Mononuclear cell (primary cell): ENCODE results near the gene C5orf58. TPM values are rescaled to one million over a fixed set of nuclear protein-coding genes. Genes with fewer than 3 reads are reported as not detected.

Source experiments
- H3K27me3 ChIP-seq: 2 replicates; pipeline ENCODE4 v1.6.0; 2011; ENCODE audit warnings: low read length, control low read depth; ENCODE audit not compliant: insufficient read depth
- H3K4me1 ChIP-seq: 2 replicates; pipeline ENCODE4 v1.5.1; 2011; ENCODE audit warnings: mild to moderate bottlenecking, low read length, control low read depth; ENCODE audit not compliant: insufficient read depth
- H3K4me3 ChIP-seq: 2 replicates; pipeline ENCODE4 v1.5.1; 2011; ENCODE audit warnings: mild to moderate bottlenecking, low read length, moderate library complexity
- H3K9me3 ChIP-seq: 2 replicates; pipeline ENCODE4 v1.5.1; 2011; ENCODE audit warnings: low read depth, mild to moderate bottlenecking, control low read depth, low read length
- total RNA-seq: library from RNA; depleted of rRNA; stranded (reverse); fragments of >200 nt; gene quantifications from one replicate; pipeline ENCODE4 v1.2.3, GENCODE V29; 2012

C5orf58 gene
- total RNA-seq, 1 donor: not detected

GRCh38 chr5:170216257-170216864, 16.4 kb upstream of the C5orf58 start:
- H3K4me1 ChIP-seq: no peaks in the 10 kb centered on the region
- H3K27me3 ChIP-seq: peaks cover under 1% of the 10 kb centered on the region
- no peak overlapping the region for H3K4me3 ChIP-seq
- no peaks in the 10 kb centered on the region for H3K9me3 ChIP-seq

GRCh38 chr5:170217831-170218230, 15.0 kb upstream of the C5orf58 start:
- Histone ChIP-seq H3K4me1 (no peaks in the 10 kb centered on the region), H3K4me3 (no peak overlapping the region), H3K9me3 (no peaks in the 10 kb centered on the region), H3K27me3 (no peaks in the 10 kb centered on the region)

- no peaks in the 10 kb centered on the region for H3K27me3 ChIP-seq
- H3K4me3 ChIP-seq: no peak overlapping the region
- no peaks in the 10 kb centered on the region for H3K4me1 ChIP-seq
- H3K9me3 ChIP-seq: no peaks in the 10 kb centered on the region
These were observed 14.1 kb upstream of the C5orf58 start for GRCh38 chr5:170218726-170219125.

GRCh38 chr5:170219615-170220014, 13.2 kb upstream of the C5orf58 start:
- Histone ChIP-seq H3K27me3 (no peaks in the 10 kb centered on the region), H3K4me3 (no peak overlapping the region), H3K4me1 (no peaks in the 10 kb centered on the region), H3K9me3 (no peaks in the 10 kb centered on the region)

- Histone ChIP-seq H3K9me3 (no peaks in the 10 kb centered on the region), H3K4me3 (no peak overlapping the region)
These were observed 12.6 kb upstream of the C5orf58 start for GRCh38 chr5:170220191-170220590.

GRCh38 chr5:170221327-170221741, 11.5 kb upstream of the C5orf58 start:
- H3K27me3 ChIP-seq: no peaks in the 10 kb centered on the region
- H3K9me3 ChIP-seq: no peaks in the 10 kb centered on the region
- H3K4me1 ChIP-seq: no peaks in the 10 kb centered on the region

More at GRCh38 chr5:170220191-170220590, 12.6 kb upstream of the C5orf58 start:
- H3K4me1 ChIP-seq: no peaks in the 10 kb centered on the region
- H3K27me3 ChIP-seq: no peaks in the 10 kb centered on the region

GRCh38 chr5:170223360-170223759, 9.4 kb upstream of the C5orf58 start:
- Histone ChIP-seq H3K9me3 (no peaks in the 10 kb centered on the region), H3K27me3 (no peaks in the 10 kb centered on the region), H3K4me1 (no peaks in the 10 kb centered on the region), H3K4me3 (no peak overlapping the region)

More at GRCh38 chr5:170221327-170221741, 11.5 kb upstream of the C5orf58 start:
- H3K4me3 ChIP-seq: no peak overlapping the region

GRCh38 chr5:170223906-170224305, 8.9 kb upstream of the C5orf58 start:
- Histone ChIP-seq H3K4me3 (no peak overlapping the region), H3K9me3 (no peaks in the 10 kb centered on the region), H3K4me1 (no peaks in the 10 kb centered on the region), H3K27me3 (no peaks in the 10 kb centered on the region)

- Histone ChIP-seq H3K27me3 (no peaks in the 10 kb centered on the region), H3K4me1 (no peaks in the 10 kb centered on the region), H3K9me3 (no peaks in the 10 kb centered on the region), H3K4me3 (no peak overlapping the region)
These were observed 7.3 kb upstream of the C5orf58 start for GRCh38 chr5:170225326-170226128.

GRCh38 chr5:170226129-170226615, 6.6 kb upstream of the C5orf58 start:
- Histone ChIP-seq H3K4me3 (no peak overlapping the region), H3K27me3 (no peaks in the 10 kb centered on the region), H3K4me1 (no peaks in the 10 kb centered on the region), H3K9me3 (no peaks in the 10 kb centered on the region)

- Histone ChIP-seq H3K27me3 (no peaks in the 10 kb centered on the region), H3K9me3 (no peaks in the 10 kb centered on the region), H3K4me1 (no peaks in the 10 kb centered on the region), H3K4me3 (no peak overlapping the region)
These were observed 6.1 kb upstream of the C5orf58 start for GRCh38 chr5:170226661-170227060.

- Histone ChIP-seq H3K27me3 (no peaks in the 10 kb centered on the region), H3K4me1 (no peaks in the 10 kb centered on the region), H3K4me3 (no peak overlapping the region), H3K9me3 (no peaks in the 10 kb centered on the region)
These were observed 3.9 kb upstream of the C5orf58 start for GRCh38 chr5:170228762-170229435.

- Histone ChIP-seq H3K4me1 (no peaks in the 10 kb centered on the region), H3K4me3 (no peak overlapping the region), H3K27me3 (no peaks in the 10 kb centered on the region), H3K9me3 (no peaks in the 10 kb centered on the region)
These were observed 640 bp downstream of the C5orf58 start for GRCh38 chr5:170233358-170233892.

- Histone ChIP-seq H3K4me3 (no peak overlapping the region), H3K9me3 (no peaks in the 10 kb centered on the region), H3K27me3 (no peaks in the 10 kb centered on the region), H3K4me1 (no peaks in the 10 kb centered on the region)
These were observed 3.4 kb downstream of the C5orf58 start for GRCh38 chr5:170235876-170236864.
